Central memory CD4-positive, alpha-beta T cell (primary cell): ENCODE data around the gene ABCA1.

Source experiments
- DNase-seq: peaks from one replicate; pipeline ENCODE4 v3.0.0; 2022

Gene ABCA1

GRCh38 chr9:104836767-104837166, 91.2 kb downstream of the ABCA1 start:
- DNase-seq = no peak

DNA sequence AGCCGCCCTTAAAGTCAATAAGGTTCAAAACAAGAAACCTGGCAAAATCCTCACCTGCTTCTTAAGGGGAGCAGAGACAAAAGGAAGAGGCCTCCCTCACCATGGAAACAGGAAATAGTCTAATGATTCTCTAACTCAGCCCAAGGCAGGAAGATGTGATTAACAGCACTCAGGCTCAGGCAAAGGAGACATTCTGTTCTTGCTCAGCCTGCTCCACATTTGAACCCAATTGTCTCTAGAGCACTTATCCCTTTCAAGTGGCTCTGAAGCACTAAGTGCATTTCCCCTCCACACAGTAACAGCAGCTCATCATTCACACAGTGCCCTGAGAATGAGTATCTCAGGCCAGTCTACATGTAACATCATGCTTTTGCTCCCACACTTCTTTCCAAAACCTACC, 91.7 kb downstream of the ABCA1 start:
- no peak for DNase-seq

- DNase-seq = no peak
Observed at GRCh38 chr9:104835161-104835560, 92.8 kb downstream of the ABCA1 start.

- no peak for DNase-seq
Observed at GRCh38 chr9:104833696-104834095, 94.3 kb downstream of the ABCA1 start.

DNA sequence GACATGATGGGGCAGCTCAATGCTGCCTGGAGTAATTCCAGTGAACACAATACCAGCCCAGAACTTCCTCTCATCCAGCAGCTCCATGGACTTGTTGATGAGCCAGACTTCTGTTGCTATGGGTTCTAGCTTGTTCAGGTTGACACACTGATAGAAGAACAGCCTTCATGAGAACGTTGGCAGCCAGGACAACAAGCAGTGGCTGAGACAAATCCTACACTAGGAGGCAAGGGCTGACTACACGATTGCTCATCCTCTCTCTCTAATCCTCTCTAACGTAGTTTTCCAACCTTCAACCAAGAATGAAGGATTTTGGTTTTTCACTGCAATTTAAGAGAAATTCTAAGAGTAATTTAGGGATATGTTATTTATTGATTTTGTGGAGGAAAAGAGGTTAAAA, 96.3 kb downstream of the ABCA1 start:
- DNase-seq = no peak

- no peak for DNase-seq
Observed at GRCh38 chr9:104826911-104827310, 101.0 kb downstream of the ABCA1 start.

DNA sequence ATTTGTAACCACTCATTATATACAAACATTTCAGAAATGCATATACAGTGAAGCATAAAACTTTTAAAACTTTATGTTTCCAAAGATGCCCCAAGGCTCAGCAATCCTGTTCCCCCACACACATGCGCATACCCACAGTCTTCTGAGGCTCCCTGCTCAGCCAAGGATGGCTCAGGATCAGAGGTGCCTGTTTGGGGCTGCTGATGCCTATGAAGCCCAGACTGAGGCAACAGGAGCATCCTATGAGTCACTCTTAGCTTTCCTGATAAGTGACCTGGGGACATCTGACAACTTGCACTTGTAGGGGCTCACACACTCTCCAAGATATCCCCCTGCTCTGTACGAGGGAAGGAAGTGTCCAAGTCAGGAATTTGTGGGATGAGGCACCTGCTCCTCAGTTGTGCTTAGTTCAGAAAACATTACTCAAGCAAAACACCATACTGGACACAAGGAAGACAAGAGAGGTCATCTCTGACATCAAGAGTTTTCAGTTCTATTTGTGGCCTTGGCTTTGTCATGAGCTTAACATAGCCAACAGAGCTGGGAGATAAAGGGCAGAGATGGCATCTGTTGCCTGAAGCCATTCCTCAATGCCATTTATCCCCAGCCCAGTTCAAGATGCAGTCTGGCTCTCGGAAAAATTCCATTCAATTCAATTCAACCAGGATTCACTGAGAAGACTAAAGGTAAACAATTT, 101.7 kb downstream of the ABCA1 start:
- DNase-seq = no peak

DNA sequence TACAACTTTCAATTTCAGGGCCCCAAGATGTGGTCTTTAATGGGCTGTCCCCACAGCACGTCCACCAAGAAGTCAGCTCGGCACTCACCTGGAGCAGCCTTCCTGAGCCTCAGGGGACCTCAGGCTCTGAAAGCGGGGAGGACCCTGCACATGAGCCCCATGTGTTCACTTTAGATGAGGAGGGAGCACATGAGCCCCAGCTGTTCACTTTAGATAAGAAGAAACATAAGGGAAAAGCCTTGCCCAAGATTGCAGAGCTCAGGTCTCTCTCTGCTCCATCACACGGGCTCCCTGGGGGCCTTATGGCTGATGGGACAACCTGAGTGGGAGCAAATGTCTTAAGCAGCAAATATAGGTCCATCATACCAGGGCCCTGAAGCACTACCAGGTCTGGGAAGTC, 107.6 kb downstream of the ABCA1 start:
- no peak for DNase-seq

- no peak for DNase-seq
Observed at GRCh38 chr9:104819033-104819432, 108.9 kb downstream of the ABCA1 start.

DNA sequence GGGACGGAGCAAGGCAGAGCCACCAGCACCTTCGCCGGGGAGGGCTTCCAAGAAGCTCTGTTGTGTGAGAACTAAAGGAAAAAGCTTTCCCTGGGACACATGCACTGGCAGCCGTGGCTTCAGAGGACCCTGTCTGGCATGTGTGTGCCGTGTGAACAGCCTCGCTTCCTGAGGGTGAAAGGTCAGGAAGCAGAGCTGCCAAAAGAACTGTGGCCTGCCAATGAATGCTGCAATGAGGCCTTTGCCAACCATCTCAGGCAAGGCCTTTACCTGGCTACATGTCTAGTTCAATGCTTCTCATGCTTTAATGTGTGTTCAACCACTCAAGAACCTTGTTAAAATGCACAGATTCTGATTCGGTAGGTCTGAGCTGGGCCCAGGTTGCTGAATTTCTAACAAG, 110.5 kb downstream of the ABCA1 start:
- no peak for DNase-seq

GRCh38 chr9:104815851-104816565, 111.9 kb downstream of the ABCA1 start:
- no peak for DNase-seq

GRCh38 chr9:104810421-104811339, 117.3 kb downstream of the ABCA1 start:
- DNase-seq = no peak

- DNase-seq = no peak
Observed at GRCh38 chr9:104808035-104808614, 119.8 kb downstream of the ABCA1 start.

DNA sequence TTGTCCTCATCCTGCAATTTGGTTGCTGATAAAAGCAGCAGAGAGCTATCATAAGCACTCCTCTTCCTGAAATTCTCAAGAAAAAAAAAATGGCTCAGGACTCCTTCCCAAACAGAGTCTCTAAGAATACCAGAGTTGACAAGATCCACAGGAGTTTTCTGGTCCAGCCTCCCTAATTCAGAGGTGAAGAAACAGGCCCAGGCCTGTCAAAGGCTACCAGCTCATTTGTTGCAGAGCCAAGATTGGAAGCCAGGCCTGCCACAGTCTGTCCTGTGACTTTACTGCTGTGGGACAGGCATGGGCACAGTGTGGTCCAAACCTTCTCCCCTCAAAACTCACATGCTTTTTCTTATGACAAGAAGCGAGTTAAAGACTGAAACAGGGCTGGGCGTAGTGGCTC, 122.5 kb downstream of the ABCA1 start:
- no peak for DNase-seq

- no peak for DNase-seq
Observed at GRCh38 chr9:104802906-104803305, 125.0 kb downstream of the ABCA1 start.

DNA sequence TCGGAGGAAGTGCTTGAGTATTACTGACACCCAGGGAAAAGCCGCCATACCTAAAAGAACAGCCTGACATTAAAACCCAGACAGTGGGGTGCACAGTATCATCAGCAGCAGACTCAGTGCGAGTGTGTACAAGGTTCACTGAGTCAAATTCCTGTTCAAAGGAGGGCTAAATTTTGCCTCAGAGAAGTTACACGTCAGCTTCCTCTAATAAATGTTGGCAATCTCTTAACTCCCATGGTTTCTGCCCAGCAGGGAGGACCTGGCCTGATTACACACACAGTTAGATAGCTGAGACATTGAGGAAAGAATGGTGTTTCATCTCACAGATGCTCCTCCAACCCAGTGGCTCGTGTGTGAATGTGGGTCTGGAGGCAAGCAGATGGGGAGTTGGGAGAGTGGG, 125.8 kb downstream of the ABCA1 start:
- no peak for DNase-seq

DNA sequence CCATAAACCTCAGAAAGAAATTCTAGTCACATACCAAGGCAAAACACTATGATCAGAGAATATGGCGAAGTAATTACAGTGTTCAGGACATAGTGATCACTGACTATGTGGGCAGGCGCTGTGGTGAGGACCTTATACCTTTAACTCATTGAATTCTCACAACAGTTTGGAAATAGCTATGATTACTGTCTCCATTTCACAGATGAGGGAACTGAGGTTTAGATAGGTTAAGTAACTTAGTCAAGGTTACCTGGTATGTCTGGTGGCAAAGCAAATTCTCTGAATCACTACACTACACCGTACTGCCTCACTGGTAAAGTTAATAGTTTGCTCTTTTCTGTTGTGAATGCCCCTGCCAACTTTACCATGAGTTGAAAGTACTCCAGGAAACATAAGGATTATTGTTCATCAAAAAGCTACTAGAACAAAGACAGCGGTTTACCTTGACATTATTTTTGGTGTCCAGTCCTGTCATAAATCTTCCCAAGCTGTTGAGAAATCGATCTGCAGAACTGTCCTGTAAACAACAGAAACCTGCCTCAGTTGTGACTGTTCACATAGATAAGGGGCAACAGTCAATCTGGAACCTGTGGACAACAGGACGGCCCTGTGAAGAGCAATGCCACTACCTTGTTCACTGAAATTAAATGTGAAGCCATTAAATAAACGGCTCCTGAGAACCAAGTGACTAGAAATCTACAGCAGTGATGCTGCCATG, 127.7 kb downstream of the ABCA1 start:
- no peak for DNase-seq

GRCh38 chr9:104798209-104798995, 129.6 kb downstream of the ABCA1 start:
- no peak for DNase-seq

DNA sequence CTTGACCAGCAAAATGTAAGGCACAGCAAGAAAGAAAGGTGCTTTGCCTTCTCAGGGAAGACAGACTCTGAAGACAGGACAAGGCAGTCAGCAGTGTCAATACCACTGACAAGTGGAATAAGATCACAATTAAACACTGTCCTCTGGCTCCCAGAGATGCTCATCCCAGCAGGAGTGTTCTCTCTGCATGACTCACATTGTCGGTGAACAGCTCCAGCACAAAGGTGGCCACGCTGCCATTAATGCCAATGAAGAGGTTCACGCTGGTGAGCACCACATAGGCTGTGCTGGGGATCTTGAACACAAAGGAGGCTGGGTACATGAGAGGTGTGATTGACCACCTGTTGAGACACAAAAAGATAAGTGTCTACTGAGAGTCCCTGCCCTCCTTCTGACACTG, 132.1 kb downstream of the ABCA1 start:
- no peak for DNase-seq

DNA sequence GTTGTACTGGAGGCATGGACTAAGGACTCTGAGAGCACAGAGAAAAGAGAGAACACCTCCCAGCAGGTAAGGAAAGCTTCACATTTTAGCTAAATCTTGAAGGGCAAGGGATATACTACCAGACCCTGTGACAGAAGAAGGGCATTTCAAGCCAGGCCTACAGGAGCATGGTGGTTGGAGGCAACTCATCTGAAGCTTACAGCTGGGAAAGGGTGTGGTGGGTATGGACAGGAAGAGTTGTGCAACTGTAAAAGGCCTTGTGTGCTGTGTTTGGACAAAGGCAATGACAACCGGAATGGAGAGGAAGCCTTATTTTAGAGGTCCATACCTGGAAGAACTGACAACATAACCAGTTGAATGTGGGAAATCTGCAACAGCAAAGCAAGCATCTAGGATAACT, 132.9 kb downstream of the ABCA1 start:
- DNase-seq = no peak

DNA sequence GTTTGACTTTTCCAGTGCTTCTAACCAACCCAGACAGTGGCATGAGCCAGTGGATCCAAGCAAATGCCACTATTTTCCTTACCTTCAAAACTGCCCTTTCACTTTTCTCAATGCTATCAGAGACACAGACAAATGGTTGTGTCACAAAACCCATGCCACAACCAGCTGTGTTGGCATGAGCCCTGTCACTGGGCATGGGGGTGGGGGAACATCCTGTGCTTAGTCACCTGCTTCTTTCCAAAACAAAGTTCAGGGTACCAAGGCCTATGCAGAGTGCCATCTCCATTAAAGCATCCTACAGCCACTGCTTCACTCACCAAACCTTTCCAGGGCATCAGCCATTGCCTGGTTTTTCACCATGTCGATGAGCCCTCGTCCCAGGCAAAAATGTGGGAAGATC, 133.9 kb downstream of the ABCA1 start:
- no peak for DNase-seq

DNA sequence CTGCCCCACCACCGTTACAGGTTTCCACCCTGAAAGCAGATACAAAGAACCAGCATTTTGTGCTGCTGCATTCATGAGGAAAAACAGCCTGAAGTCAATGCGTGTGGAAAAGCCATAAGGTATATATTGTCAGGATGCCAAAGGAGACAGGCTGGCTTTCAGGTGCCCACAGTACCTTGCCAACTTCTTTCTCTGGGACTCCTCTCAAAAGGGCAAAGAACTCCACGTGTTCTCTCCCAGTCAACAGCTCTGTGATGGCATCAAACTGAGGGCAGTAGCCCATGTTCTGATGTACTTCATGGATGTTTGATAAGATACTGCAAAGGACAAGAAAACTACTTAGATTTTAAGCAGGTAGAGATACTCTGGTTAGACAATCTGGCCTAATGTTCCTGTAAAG, 139.7 kb downstream of the ABCA1 start:
- no peak for DNase-seq
